ENCODE results near the gene EIF4E. TPM values are rescaled to one million over a fixed set of nuclear protein-coding genes. Genes with fewer than 3 reads are reported as not detected.

EIF4E gene
- total RNA-seq, 1 experiment from 2014 or later, result 104 TPM

DNA sequence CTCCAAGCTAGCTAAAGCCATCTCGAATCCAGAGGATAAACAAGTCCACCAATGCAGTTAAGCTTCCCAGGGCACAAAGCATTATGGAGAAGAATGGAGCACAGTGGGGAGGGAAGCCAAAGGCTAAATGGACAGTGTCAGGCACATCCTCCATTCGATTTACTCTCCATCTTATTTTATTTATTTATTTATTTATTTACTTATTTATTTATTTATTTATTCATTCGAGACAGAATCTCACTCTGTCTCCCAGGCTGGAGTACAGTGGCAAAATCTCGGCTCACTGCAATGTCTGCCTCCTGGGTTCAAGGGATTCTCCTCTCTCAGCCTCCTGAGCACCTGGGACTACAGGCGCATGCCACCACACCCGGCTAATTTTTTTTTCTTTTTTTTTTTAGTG lies 26.3 kb upstream of the EIF4E start:
- H3K27me3 Mint-ChIP-seq (ENCODE audit: insufficient read depth, unreplicated experiment), result no peaks in the 10 kb centered on the region
- DNase-seq (ENCODE audit: unreplicated experiment), result no peak
- intact Hi-C loops (cut with micrococcal nuclease), result no loop called here
- no peaks in the 10 kb centered on the region for H3K4me1 Mint-ChIP-seq (ENCODE audit: insufficient read depth, unreplicated experiment)
- H3K36me3 Mint-ChIP-seq (ENCODE audit: insufficient read depth, unreplicated experiment), result no peaks in the 10 kb centered on the region
- ChIA-PET POLR2A (interaction anchor here (1.1 kb wide), 1 partner anchor 26 kb away, joined by 3 read pairs; the partner anchor contains the start of gene EIF4E), CTCF (interaction anchor here (0.6 to 0.8 kb wide), 2 partner anchors 10 to 25 kb away, joined by 3 to 5 read pairs; no protein-coding TSS in a partner anchor)
- H3K27ac Mint-ChIP-seq (ENCODE audit: low read depth, unreplicated experiment), result no peak overlapping the region
- peaks cover 7% of the 10 kb centered on the region for H3K9me3 Mint-ChIP-seq (ENCODE audit: unreplicated experiment)
- no TSS peak for BruUV-seq (replicated peaks)
- no peak overlapping the region for H3K4me3 Mint-ChIP-seq (ENCODE audit: unreplicated experiment)
- TF ChIP-seq, protein P1, sequence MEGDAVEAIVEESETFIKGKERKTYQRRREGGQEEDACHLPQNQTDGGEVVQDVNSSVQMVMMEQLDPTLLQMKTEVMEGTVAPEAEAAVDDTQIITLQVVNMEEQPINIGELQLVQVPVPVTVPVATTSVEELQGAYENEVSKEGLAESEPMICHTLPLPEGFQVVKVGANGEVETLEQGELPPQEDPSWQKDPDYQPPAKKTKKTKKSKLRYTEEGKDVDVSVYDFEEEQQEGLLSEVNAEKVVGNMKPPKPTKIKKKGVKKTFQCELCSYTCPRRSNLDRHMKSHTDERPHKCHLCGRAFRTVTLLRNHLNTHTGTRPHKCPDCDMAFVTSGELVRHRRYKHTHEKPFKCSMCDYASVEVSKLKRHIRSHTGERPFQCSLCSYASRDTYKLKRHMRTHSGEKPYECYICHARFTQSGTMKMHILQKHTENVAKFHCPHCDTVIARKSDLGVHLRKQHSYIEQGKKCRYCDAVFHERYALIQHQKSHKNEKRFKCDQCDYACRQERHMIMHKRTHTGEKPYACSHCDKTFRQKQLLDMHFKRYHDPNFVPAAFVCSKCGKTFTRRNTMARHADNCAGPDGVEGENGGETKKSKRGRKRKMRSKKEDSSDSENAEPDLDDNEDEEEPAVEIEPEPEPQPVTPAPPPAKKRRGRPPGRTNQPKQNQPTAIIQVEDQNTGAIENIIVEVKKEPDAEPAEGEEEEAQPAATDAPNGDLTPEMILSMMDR (IDR thresholded peaks at IDR 0.05; ENCODE audit: unreplicated experiment), result no peak

DNA sequence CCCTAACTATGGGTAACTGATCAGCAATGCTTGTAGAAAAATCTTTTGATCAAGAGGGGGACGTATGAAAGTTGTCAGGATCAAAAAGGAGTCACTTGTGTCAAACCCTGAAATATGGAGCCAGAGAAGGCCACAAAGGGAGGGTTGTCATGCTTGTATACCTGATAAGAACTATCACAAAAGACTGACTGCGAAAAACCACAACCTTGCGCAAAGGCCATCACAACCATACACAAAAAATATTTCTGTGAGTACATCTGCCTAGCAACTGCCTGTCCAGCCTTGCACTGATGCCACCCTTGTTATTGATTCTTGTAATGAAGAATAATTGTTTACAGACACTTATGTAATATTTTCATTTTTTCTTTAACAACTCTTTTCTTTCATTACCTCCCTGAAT lies 22.8 kb upstream of the EIF4E start:
- Mint-ChIP-seq H3K4me3 (ENCODE audit: unreplicated experiment) (no peak overlapping the region), H3K4me1 (ENCODE audit: insufficient read depth, unreplicated experiment) (no peaks in the 10 kb centered on the region), H3K27ac (ENCODE audit: low read depth, unreplicated experiment) (no peak overlapping the region), H3K27me3 (ENCODE audit: insufficient read depth, unreplicated experiment) (no peaks in the 10 kb centered on the region), H3K9me3 (ENCODE audit: unreplicated experiment) (peaks cover 7% of the 10 kb centered on the region), H3K36me3 (ENCODE audit: insufficient read depth, unreplicated experiment) (no peaks in the 10 kb centered on the region)
- intact Hi-C loops (cut with micrococcal nuclease), result no loop called here
- no peak for DNase-seq (ENCODE audit: unreplicated experiment)
- CTCF ChIA-PET, result interaction anchor here (0.7 kb wide), 1 partner anchor 12 kb away, joined by 3 read pairs; no protein-coding TSS in a partner anchor
- POLR2A ChIA-PET, result no interaction called here
- no TSS peak for BruUV-seq (replicated peaks)
- TF ChIP-seq, protein P1 (IDR thresholded peaks at IDR 0.05; ENCODE audit: unreplicated experiment), result no peak

- Mint-ChIP-seq H3K4me1 (ENCODE audit: insufficient read depth, unreplicated experiment) (no peaks in the 10 kb centered on the region), H3K27ac (ENCODE audit: low read depth, unreplicated experiment) (no peak overlapping the region), H3K27me3 (ENCODE audit: insufficient read depth, unreplicated experiment) (no peaks in the 10 kb centered on the region), H3K36me3 (ENCODE audit: insufficient read depth, unreplicated experiment) (no peaks in the 10 kb centered on the region), H3K9me3 (ENCODE audit: unreplicated experiment) (peaks cover 3% of the 10 kb centered on the region), H3K4me3 (ENCODE audit: unreplicated experiment) (no peak overlapping the region)
- DNase-seq (ENCODE audit: unreplicated experiment), result peak; percentile 29
- TF ChIP-seq, protein P1 (IDR thresholded peaks at IDR 0.05; ENCODE audit: unreplicated experiment), result no peak
- CTCF ChIA-PET, result interaction anchor here (0.7 to 2.5 kb wide), 3 partner anchors 11 to 46 kb away, joined by 3 to 10 read pairs (median 4); no protein-coding TSS in a partner anchor
- intact Hi-C loops (cut with micrococcal nuclease), result no loop called here
- no TSS peak for BruUV-seq (replicated peaks)
- POLR2A ChIA-PET, result interaction anchor here (0.9 to 1.0 kb wide), 2 partner anchors 12 to 23 kb away, joined by 3 to 4 read pairs; no protein-coding TSS in a partner anchor
Observed at GRCh38 chr4:98950925-98951324, 22.0 kb upstream of the EIF4E start.

DNA sequence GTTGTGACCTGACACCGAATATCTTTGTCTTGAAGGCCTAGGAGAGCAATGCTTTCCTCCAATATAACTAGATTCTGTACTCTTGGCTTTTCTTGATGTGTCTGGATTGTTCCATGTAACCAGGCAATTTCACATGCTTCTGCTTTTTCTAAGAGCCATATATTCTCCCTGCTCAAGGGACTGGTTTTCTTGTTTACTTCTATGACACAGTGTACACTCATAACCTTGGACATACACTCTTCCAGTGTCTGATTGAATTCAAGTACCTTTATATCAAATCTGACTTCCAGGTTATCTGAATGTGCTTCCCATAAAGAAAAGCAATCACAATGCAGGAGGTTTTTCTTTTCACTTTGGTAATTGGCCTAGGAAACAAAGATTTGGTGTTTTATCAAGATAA lies 17.4 kb upstream of the EIF4E start:
- TF ChIP-seq, protein P1 (IDR thresholded peaks at IDR 0.05; ENCODE audit: unreplicated experiment), result no peak
- no peak for DNase-seq (ENCODE audit: unreplicated experiment)
- ChIA-PET CTCF (interaction anchor here (0.5 to 1.0 kb wide), 3 partner anchors 8 to 113 kb away, joined by 3 read pairs; no protein-coding TSS in a partner anchor), POLR2A (interaction anchor here (0.9 to 1.6 kb wide), 2 partner anchors 17 to 110 kb away, joined by 4 to 5 read pairs; no protein-coding TSS in a partner anchor)
- H3K27me3 Mint-ChIP-seq (ENCODE audit: insufficient read depth, unreplicated experiment), result no peaks in the 10 kb centered on the region
- H3K4me3 Mint-ChIP-seq (ENCODE audit: unreplicated experiment), result no peak overlapping the region
- H3K36me3 Mint-ChIP-seq (ENCODE audit: insufficient read depth, unreplicated experiment), result no peaks in the 10 kb centered on the region
- H3K27ac Mint-ChIP-seq (ENCODE audit: low read depth, unreplicated experiment), result no peak overlapping the region
- intact Hi-C loops (cut with micrococcal nuclease), result no loop called here
- no peaks in the 10 kb centered on the region for H3K4me1 Mint-ChIP-seq (ENCODE audit: insufficient read depth, unreplicated experiment)
- BruUV-seq (replicated peaks), result no TSS peak
- H3K9me3 Mint-ChIP-seq (ENCODE audit: unreplicated experiment), result no peaks in the 10 kb centered on the region

All from MCF 10A (cell line).